G401 (cell line): ENCODE results near the gene CLCN7. TPM values are rescaled to one million over a fixed set of nuclear protein-coding genes. Genes with fewer than 3 reads are reported as not detected.

Source experiments
- total RNA-seq: library from RNA; depleted of rRNA; stranded (reverse); fragments of >200 nt; shearing (Covaris generic); gene quantifications from 2 replicates; pipeline ENCODE4 v1.2.3, GENCODE V29; 2014; rRNA removed

Gene CLCN7
- total RNA-seq, 1 experiment from 2014 or later = 203 TPM

Other genes starting within 250 kb of the CLCN7 start
- not detected in 2 replicates for gene TPSG1, start 249.8 kb downstream of the CLCN7 start, total RNA-seq
- not detected in 2 replicates for gene TPSB2, start 244.8 kb downstream of the CLCN7 start, total RNA-seq
- gene TPSAB1, start 234.3 kb downstream of the CLCN7 start, total RNA-seq = not detected in 2 replicates
- gene TPSD1, start 219.0 kb downstream of the CLCN7 start, total RNA-seq = not detected in 2 replicates
- gene UBE2I, start 165.4 kb downstream of the CLCN7 start, total RNA-seq = 120 and 144 TPM in 2 replicates
- gene BAIAP3, start 141.4 kb downstream of the CLCN7 start, total RNA-seq = 0.25 and 2.0 TPM in 2 replicates
- 88.1 and 96.8 TPM in 2 replicates for gene TSR3, start 123.2 kb downstream of the CLCN7 start, total RNA-seq
- gene GNPTG, start 123.1 kb downstream of the CLCN7 start, total RNA-seq = 48.6 and 51.1 TPM in 2 replicates
- 8.2 and 11.1 TPM in 2 replicates for gene UNKL, start 60.3 kb downstream of the CLCN7 start, total RNA-seq
- gene UQCC4, start 54.3 kb downstream of the CLCN7 start, total RNA-seq = 40.5 and 46.6 TPM in 2 replicates
- gene PERCC1, start 44.0 kb downstream of the CLCN7 start, total RNA-seq = not detected in 2 replicates
- gene CCDC154, start 30.5 kb downstream of the CLCN7 start, total RNA-seq = 0.75 TPM in 1 of 2 replicates, not detected in the other
- 0.61 TPM in 1 of 2 replicates, not detected in the other for gene PTX4, start 13.9 kb upstream of the CLCN7 start, total RNA-seq
- 86.9 and 97.8 TPM in 2 replicates for gene TELO2, start 18.3 kb upstream of the CLCN7 start, total RNA-seq
- gene TMEM204, start 58.6 kb upstream of the CLCN7 start, total RNA-seq = not detected in 2 replicates
- gene IFT140, start 137.0 kb upstream of the CLCN7 start, total RNA-seq = 30.5 and 37.3 TPM in 2 replicates
- gene CRAMP1, start 137.3 kb upstream of the CLCN7 start, total RNA-seq = 4.5 and 7.6 TPM in 2 replicates
- 154 and 199 TPM in 2 replicates for gene JPT2, start 203.3 kb upstream of the CLCN7 start, total RNA-seq
- gene MAPK8IP3, start 231.2 kb upstream of the CLCN7 start, total RNA-seq = 20.6 and 27.7 TPM in 2 replicates